Inferior parietal cortex (tissue), 1 donor: ENCODE measurements around the gene LIPA.
"Not testable (repeated sequence)": the region's sequence is repeated elsewhere in the genome, so short reads cannot be mapped to it uniquely, and the experiment has no call there.

Source experiments
- DNase-seq: peaks from one replicate; pipeline ENCODE4 v3.0.0-alpha.2; 2016; ENCODE audit errors: extremely low spot score

Gene LIPA

GRCh38 chr10:89207801-89208551 is 43.6 kb downstream of the LIPA start:
- peak; percentile 22 for DNase-seq

GRCh38 chr10:89207181-89207800 is 44.3 kb downstream of the LIPA start, which contains the start of gene CH25H:
TSS of gene CH25H (minus strand) at chr10:89207317. CDS start at chr10:89207292, 25 bp downstream.
- DNase-seq, result peak; percentile 74

DNA sequence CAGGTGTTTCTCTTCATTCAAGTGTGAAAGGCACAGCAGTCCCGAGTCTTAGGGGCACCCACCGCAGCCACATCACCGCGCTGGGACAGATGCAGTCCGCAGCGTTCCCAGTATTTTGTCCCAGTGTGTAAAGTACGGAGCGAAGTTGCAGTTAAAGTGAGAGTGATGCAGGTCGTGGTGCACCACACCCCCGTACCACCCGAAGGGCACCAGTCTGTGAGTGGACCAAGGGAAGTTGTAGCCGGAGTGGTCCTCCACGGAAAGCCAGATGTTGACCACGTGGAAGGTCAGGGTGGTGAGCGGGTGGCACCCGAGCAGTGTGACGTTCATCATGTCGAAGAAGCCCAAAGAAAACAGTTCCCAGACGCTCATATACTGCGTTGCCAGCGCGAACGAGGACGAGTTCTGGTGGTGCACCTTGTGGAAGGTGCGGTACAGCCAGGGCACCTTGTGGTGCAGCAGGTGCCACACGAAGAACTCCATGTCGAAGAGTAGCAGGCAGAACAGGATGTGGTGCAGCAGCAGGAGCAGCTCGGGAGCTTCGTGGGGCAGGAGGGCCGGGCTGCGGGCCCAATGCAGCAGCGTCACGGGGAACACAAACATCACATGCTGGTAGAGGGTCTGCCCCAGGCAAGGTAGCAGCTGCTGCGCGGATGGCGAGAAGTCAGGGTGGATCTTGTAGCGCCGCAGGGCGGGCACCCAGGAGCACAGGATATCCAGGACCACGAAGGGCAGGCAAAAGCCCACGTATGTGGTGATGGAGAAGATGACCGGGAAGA is 45.0 kb downstream of the LIPA start:
- DNase-seq, result no peak

GRCh38 chr10:89204621-89205185 is 46.9 kb downstream of the LIPA start:
- no peak for DNase-seq

DNA sequence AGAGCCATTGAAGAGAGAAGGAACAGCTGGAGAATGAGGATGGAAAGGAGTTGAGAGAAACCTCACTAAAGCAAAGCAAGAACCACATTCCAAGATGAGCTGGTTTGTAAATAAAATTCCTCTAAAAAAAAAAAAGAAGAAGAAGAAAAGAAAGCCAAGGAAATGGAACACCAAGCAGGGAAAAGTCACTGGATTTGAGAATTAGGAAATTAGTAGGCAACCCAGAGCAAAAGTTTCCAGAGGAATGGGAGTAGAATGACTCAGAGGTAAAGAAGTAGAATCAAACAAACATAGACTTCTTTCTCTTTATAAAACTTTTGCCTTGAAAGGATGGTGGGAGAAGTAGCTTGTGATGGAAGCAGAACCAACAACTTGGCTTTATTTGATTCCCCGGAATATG is 48.3 kb downstream of the LIPA start:
- no peak for DNase-seq

GRCh38 chr10:89202033-89202425 is 49.5 kb downstream of the LIPA start:
- DNase-seq, result no peak

DNA sequence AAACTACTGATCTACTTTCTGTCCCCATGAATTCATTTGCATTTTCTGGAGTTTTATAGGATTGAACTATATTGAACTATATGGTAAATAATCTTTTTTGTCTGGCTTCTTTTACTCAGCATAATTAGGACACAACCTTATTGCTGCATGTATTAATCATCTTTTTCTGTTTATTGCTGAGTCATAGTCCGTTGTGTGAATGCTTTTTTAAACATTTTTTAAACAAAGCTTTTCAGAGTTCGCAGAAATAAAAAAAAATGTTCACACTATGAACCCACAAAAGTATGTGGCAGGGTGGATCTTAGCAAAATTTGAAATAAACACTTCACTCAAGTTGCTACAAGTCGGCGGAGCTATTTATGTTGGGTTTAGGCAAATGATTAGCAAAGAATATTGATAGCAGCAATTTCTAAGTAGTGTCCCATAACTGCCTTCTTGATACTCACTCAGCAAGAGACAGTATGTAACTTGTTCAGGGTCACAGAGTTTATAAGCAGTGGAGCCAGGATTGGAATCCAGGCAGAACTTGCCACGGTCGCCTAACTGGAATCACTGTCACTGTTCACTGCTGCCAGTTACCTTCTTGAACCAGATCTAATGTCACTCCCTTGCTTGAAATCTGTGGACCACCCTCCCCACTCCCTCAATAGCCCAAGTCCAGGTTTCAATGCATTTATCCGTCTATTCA is 50.1 kb downstream of the LIPA start:
- no peak for DNase-seq

GRCh38 chr10:89197473-89197872 is 54.1 kb downstream of the LIPA start:
- DNase-seq, result no peak

DNA sequence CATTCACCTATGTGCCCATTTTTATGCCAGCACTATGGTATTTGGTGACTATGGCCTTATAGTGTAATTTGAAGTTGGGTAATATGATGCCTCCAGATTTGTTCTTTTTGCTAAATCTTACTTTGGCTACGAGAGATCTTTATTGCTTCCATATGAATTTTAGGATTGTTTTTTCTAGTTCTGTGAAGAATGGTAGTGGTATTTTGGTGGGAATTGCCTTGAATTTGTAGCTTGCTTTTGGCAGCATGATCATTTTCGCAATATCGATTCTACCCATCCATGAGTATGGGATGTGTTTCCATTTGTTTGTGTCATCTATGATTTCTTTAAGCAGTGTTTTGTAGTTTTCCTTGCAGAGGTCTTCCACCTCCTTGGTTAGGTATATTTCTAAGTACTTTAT is 60.3 kb downstream of the LIPA start:
- DNase-seq, result not testable (repeated sequence)

DNA sequence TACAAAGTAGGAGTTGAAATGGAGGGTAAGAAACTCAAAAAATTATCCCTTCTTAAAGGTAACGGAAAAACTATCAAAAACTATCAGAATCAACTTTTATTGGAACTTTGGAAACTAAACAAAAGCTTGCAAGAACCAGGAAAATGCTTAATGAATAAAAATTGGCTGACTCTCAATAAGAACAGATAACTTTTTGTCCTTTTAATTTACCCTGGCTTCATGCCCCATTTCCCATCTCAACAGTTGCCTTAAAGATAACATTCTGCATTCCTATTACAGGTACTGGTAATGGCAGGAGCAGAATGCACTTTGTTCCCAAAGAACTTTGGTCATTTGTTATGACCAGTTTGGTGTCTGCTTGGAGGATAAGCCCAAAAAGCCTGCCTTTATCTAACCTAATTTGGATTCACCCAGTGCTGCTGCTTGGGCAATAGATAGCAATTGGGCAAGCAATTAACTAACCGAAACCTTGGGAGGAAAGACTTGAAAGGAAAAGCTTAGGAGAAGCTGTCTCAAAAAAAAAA is 62.3 kb downstream of the LIPA start:
- no peak for DNase-seq

GRCh38 chr10:89185658-89186057 is 65.9 kb downstream of the LIPA start:
- no peak for DNase-seq

GRCh38 chr10:89184638-89185037 is 66.9 kb downstream of the LIPA start:
- DNase-seq, result no peak

DNA sequence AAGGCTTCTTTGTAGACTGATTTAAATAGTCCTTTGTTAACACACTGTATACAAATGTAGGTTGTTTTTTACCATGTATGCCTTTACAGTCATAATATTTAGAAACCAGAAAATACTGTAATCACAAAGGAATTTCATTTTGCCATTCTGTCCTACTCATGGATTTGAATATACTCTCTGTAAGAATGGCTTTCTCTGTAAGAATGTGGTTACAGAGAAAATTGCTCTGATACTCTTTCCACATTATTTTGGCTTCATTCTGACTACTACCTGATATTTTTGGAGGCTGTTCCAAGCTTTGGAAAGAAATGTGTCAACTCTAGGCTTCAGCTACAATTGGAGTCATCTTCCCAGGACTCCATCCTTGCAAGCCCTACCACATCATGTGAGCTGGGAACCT is 68.0 kb downstream of the LIPA start:
- DNase-seq, result no peak

- no peak for DNase-seq
These were observed 68.7 kb downstream of the LIPA start for GRCh38 chr10:89182894-89183293.

DNA sequence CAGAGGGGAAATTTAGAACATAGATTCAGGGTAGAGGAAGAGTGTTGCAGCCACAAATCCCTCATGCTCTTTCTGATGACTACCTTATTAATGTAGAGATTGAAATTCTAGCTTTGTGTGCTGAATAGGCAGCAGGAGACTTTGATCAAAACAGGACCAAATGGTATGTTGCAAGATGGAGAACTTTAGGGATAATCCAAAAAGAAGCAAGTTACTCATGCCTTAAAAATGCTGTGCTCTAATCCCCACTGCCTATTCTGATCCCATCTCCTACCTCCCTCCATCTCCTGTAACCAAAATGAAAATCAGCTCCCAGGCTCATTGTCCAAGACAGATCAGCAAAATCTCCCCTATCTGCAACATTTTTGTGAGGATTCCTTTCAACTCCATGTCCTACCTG is 75.8 kb downstream of the LIPA start:
- no peak for DNase-seq

GRCh38 chr10:89173075-89173474 is 78.5 kb downstream of the LIPA start:
- no peak for DNase-seq

DNA sequence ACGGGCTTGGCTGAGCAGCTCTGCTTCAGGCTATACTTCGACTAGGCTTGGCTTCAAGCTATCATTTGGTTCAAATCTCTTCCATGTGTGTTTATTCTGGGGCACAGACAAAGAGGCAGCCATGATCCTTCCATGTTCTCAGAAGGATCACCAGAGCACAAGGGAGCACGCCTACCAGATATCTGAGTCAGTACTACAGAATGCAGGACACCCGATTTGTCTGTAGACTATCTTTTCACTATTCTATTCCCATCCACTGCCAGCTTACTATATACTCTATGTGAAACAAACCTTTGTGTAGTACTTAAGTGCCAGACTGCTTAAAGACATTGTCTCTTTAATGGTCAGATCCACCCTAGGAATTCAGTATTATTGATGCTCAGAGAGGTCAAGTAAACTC is 79.6 kb downstream of the LIPA start:
- DNase-seq, result no peak

- DNase-seq, result no peak
These were observed 80.2 kb downstream of the LIPA start for GRCh38 chr10:89171263-89171872.

DNA sequence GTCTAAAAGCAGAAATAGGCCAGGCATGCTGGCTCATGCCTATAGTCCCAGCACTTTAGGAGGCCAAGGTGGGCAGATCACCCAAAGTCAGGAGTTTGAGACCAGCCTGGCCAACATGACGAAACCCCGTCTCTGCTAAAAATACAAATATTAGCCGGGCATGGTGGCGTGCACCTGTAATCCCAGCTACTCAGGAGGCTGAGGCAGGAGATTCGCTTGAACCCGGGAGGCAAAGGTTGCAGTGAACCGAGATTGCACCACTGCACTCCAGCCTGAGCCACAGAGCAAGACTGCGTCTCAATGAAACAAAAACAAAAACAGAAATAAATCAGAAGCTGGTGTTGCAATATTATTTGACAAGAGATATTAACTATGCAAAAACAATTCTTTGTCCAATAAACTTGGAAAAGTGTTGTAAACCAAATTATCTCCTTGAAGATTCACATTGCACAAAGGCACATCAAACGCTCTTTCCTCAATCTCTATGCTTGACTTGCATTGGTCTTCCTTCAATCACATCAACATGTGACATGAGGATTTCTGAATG is 83.1 kb downstream of the LIPA start:
- DNase-seq, result not testable (repeated sequence)

- DNase-seq, result no peak
These were observed 83.7 kb downstream of the LIPA start for GRCh38 chr10:89167915-89168314.

DNA sequence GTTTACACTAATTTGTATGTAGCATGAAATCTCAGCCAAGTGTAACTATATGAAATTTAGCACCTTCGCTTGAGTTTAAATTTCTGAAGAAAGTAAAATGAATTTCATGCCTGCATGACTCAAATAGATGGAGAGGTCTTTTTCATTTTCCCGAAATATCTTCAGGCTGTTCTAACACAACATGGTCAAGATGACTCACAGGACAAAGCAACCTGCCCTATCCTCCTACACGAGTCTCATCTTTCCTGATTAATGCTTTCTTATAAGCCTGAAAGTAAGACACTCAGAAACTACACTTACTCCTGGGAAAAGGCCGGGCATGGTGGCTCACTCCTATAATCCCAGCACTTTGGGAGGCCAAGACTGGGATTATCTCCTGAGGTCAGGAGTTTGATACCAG is 85.7 kb downstream of the LIPA start:
- DNase-seq, result peak; percentile 33
